ENCODE data around the gene RBP3. TPM values are rescaled to one million over a fixed set of nuclear protein-coding genes. Genes with fewer than 3 reads are reported as not detected.

The RBP3 gene
- total and polyA plus RNA-seq, 2 experiments from 2014 or later: 0.53 to 1.3 TPM

DNA sequence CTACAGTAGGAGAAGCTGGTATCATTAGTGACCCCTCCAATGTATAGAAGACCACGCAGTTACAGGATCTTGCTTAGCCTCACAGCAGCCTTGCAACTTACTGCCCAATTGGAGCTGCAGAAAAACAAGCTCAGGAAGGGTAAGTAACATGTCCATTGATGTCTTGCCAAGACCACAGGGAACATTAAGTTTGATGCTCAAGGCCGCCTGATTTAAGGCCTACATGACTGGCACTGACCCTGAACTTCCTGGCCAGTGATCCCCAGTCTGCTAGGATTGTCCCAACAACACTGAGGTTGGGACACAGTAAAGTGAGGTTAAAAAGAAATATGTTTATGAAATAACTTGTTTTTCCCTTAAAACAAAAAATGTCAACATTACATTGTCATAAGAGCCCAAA, 32.7 kb upstream of the RBP3 start:
- no peak overlapping the region for H3K4me3 ChIP-seq

DNA sequence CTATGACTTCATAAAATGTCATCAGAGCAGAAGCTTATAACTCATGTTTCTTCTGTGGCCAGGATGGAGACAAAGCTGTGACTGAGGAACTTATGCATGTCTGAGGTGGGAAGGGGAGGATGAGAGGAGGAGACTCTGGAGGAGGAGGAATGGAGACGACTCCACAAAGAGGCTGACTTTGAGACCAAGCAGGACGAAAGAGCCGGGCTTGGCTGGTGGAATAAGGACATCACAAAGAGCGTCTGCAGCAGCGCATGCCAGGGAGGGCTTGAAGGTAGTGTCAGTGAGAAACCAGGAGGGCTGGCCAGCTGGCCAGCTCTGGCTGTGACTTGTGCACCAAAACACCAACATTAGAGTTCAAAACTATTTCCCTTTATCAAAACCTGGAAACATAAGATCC, 32.0 kb upstream of the RBP3 start:
- no peaks in the 10 kb centered on the region for H3K4me1 ChIP-seq (ENCODE audit: insufficient read depth)
- no peaks in the 10 kb centered on the region for H4K20me1 ChIP-seq (ENCODE audit: insufficient read depth, poor library complexity, severe bottlenecking)
- H3K36me3 ChIP-seq (replicated peaks; ENCODE audit: insufficient read depth, low read depth): no peaks in the 10 kb centered on the region
- H3K9me2 ChIP-seq (replicated peaks; ENCODE audit: insufficient read depth): no peaks in the 10 kb centered on the region
- H2AFZ ChIP-seq: no peak overlapping the region
- H3K27ac ChIP-seq: no peak overlapping the region
- no peaks in the 10 kb centered on the region for H3K27me3 ChIP-seq
- 74% methylated on average over 5 of the region's 5 CpGs for WGBS (ENCODE audit: low lambda C conversion rate, missing lambda C conversion rate)
- no peak for TF ChIP-seq EZH2phosphoT487 (IDR thresholded peaks at IDR 0.05; ENCODE audit: low read depth, severe bottlenecking, unreplicated experiment)
- TF ChIP-seq, protein P1, sequence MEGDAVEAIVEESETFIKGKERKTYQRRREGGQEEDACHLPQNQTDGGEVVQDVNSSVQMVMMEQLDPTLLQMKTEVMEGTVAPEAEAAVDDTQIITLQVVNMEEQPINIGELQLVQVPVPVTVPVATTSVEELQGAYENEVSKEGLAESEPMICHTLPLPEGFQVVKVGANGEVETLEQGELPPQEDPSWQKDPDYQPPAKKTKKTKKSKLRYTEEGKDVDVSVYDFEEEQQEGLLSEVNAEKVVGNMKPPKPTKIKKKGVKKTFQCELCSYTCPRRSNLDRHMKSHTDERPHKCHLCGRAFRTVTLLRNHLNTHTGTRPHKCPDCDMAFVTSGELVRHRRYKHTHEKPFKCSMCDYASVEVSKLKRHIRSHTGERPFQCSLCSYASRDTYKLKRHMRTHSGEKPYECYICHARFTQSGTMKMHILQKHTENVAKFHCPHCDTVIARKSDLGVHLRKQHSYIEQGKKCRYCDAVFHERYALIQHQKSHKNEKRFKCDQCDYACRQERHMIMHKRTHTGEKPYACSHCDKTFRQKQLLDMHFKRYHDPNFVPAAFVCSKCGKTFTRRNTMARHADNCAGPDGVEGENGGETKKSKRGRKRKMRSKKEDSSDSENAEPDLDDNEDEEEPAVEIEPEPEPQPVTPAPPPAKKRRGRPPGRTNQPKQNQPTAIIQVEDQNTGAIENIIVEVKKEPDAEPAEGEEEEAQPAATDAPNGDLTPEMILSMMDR (IDR thresholded peaks at IDR 0.05; ENCODE audit: poor library complexity): no peak
- no peak for TF ChIP-seq EZH2 (IDR thresholded peaks at IDR 0.05; ENCODE audit: borderline replicate concordance)
- H3K4me3 ChIP-seq: no peak overlapping the region
- H3K9me3 ChIP-seq (ENCODE audit: low read depth): no peaks in the 10 kb centered on the region
- DNase-seq (ENCODE audit: low spot score): no peak
- H3K4me2 ChIP-seq: no peak overlapping the region
- H3K79me2 ChIP-seq: no peaks in the 10 kb centered on the region

More for the DNA sequence above, 32.7 kb upstream of the RBP3 start:
- 95% methylated on average over 2 of the region's 2 CpGs for WGBS (ENCODE audit: low lambda C conversion rate, missing lambda C conversion rate)
- H3K4me1 ChIP-seq (ENCODE audit: insufficient read depth): no peaks in the 10 kb centered on the region
- no peaks in the 10 kb centered on the region for H3K27me3 ChIP-seq
- H3K9me2 ChIP-seq (replicated peaks; ENCODE audit: insufficient read depth): no peaks in the 10 kb centered on the region
- H3K4me2 ChIP-seq: no peak overlapping the region
- H3K36me3 ChIP-seq (replicated peaks; ENCODE audit: insufficient read depth, low read depth): no peaks in the 10 kb centered on the region
- TF ChIP-seq EZH2phosphoT487 (IDR thresholded peaks at IDR 0.05; ENCODE audit: low read depth, severe bottlenecking, unreplicated experiment): no peak
- TF ChIP-seq EZH2 (IDR thresholded peaks at IDR 0.05; ENCODE audit: borderline replicate concordance): no peak
- TF ChIP-seq, protein P1 (IDR thresholded peaks at IDR 0.05; ENCODE audit: poor library complexity): no peak
- H3K27ac ChIP-seq: no peak overlapping the region
- no peaks in the 10 kb centered on the region for H3K79me2 ChIP-seq
- H2AFZ ChIP-seq: no peak overlapping the region
- no peak for DNase-seq (ENCODE audit: low spot score)
- H4K20me1 ChIP-seq (ENCODE audit: insufficient read depth, poor library complexity, severe bottlenecking): no peaks in the 10 kb centered on the region
- H3K9me3 ChIP-seq (ENCODE audit: low read depth): no peaks in the 10 kb centered on the region

DNA sequence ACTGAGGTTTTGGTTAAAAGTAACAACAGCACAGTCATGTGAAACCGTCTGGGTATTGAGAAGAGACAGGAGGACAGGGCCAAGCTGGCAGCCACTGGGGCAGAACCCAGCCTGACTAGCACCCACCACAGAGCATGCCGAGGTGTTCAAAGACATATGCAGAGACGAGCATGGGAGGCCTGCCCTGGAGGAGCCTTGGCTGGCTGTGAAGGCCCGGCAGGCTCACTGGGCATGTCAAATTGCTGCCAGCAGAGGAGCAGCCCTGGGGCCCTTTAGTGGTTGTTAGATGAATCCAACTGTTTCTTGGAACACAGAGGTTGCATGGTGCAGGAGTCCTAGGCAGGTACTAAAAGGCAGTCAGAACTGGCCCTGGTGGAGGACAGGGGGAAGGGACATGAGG, 30.9 kb upstream of the RBP3 start:
- Histone ChIP-seq H3K27ac (no peak overlapping the region), H3K27me3 (peaks cover 4% of the 10 kb centered on the region), H3K4me3 (no peak overlapping the region), H3K9me2 (replicated peaks; ENCODE audit: insufficient read depth) (no peaks in the 10 kb centered on the region), H2AFZ (no peak overlapping the region), H3K9me3 (ENCODE audit: low read depth) (no peaks in the 10 kb centered on the region), H3K79me2 (no peaks in the 10 kb centered on the region), H3K36me3 (replicated peaks; ENCODE audit: insufficient read depth, low read depth) (no peaks in the 10 kb centered on the region), H3K4me2 (no peak overlapping the region), H3K4me1 (ENCODE audit: insufficient read depth) (no peaks in the 10 kb centered on the region), H4K20me1 (ENCODE audit: insufficient read depth, poor library complexity, severe bottlenecking) (no peaks in the 10 kb centered on the region)
- WGBS (ENCODE audit: low lambda C conversion rate, missing lambda C conversion rate): 81% methylated on average over 4 of the region's 4 CpGs
- DNase-seq (ENCODE audit: low spot score): no peak
- TF ChIP-seq EZH2phosphoT487 (IDR thresholded peaks at IDR 0.05; ENCODE audit: low read depth, severe bottlenecking, unreplicated experiment): no peak
- TF ChIP-seq, protein P1 (IDR thresholded peaks at IDR 0.05; ENCODE audit: poor library complexity): no peak
- TF ChIP-seq EZH2 (IDR thresholded peaks at IDR 0.05; ENCODE audit: borderline replicate concordance): no peak

DNA sequence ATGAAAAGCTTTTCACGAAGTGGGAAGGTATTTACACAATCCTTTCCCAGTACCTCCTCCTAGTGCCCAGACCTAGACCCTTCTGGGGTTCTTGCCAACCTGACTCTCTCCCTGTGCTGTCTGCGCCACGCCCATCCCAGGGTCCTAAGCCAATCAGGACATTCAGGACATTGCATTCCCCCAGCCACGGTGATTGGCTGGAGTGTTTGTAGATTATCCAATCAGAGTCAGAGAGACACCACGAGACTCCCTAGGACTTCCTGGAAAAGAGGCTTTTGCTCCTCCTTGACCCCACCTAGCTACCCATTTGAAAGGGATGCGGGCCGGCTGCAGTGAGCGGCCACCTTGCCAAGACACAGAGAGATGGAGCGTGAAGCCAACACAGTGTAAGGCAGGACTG, 29.5 kb upstream of the RBP3 start:
- no peaks in the 10 kb centered on the region for H3K36me3 ChIP-seq (replicated peaks; ENCODE audit: insufficient read depth, low read depth)
- no peak overlapping the region for H3K4me2 ChIP-seq
- H3K79me2 ChIP-seq: no peaks in the 10 kb centered on the region
- no peak for DNase-seq (ENCODE audit: low spot score)
- no peaks in the 10 kb centered on the region for H4K20me1 ChIP-seq (ENCODE audit: insufficient read depth, poor library complexity, severe bottlenecking)
- H3K9me3 ChIP-seq (ENCODE audit: low read depth): no peaks in the 10 kb centered on the region
- H2AFZ ChIP-seq: no peak overlapping the region
- no peak overlapping the region for H3K27ac ChIP-seq
- H3K27me3 ChIP-seq: peaks cover 11% of the 10 kb centered on the region
- no peak overlapping the region for H3K4me3 ChIP-seq
- H3K4me1 ChIP-seq (ENCODE audit: insufficient read depth): no peaks in the 10 kb centered on the region
- no peak for TF ChIP-seq EZH2phosphoT487 (IDR thresholded peaks at IDR 0.05; ENCODE audit: low read depth, severe bottlenecking, unreplicated experiment)
- TF ChIP-seq EZH2 (IDR thresholded peaks at IDR 0.05; ENCODE audit: borderline replicate concordance): no peak
- TF ChIP-seq, protein P1 (IDR thresholded peaks at IDR 0.05; ENCODE audit: poor library complexity): no peak
- 95% methylated on average over 9 of the region's 9 CpGs for WGBS (ENCODE audit: low lambda C conversion rate, missing lambda C conversion rate)
- no peaks in the 10 kb centered on the region for H3K9me2 ChIP-seq (replicated peaks; ENCODE audit: insufficient read depth)

All from hepatocyte (in vitro differentiated cells).